ENCODE data around the gene PLEKHG3. TPM values are rescaled to one million over a fixed set of nuclear protein-coding genes. Genes with fewer than 3 reads are reported as not detected.
A peak's percentile ranks its signal among the peaks of the same experiment; 100 is the strongest.

The PLEKHG3 gene
- total RNA-seq, 3 donors from 2014 or later = 18.7 to 31.5 (median 30.3) TPM

DNA sequence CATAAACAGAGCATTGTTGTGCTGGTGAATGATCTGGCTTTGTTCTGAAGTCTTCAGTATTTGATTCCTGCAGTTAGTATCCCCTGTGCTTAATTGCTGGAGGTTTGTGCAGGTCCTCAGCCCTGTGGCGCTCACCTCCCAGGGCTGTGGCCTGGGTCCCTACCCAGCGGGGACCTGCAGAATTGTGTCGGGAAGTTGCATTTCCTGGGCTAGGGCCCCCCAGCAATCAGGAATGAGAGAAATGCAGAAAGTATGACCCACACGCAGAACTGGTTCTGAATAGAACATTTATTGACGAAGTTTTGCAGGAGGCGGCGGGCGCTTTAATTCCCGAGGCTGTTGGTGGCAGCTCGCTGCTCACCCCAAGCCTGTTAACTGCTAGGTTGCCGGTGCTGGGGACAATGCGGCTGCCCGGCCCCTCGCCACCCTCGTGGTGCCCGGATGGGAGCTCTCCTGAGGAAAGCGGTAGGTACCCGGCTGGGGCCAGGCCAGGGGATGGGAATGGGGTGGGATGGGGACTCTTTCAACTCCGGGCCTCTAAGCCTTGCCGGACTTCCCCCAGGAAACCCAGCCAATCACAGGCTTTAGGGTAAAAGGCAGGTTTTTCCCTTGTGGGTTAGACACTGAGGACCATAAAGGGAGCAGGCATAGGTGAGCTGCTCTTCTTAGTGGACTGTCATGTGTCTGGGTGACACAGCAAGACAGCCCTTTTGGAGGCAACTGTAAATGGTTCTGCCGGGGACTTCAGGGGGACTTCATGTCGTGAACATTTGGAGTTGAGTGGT, 11.6 kb downstream of the PLEKHG3 start:
- TF ChIP-seq POLR2AphosphoS5 (IDR thresholded peaks at IDR 0.05) (no peak), POLR2A (IDR thresholded peaks at IDR 0.05) (no peak), CTCF (IDR thresholded peaks at IDR 0.05) (no peak)
- Histone ChIP-seq H3K9me3 (peaks cover 0 to 16% of the 10 kb centered on the region in 2 donors), H3K4me1 (peaks cover 6 to 31% of the 10 kb centered on the region in 2 donors), H3K4me3 (peak overlapping the region; percentile 18 to 63 (median 39)), H3K27ac (peak overlapping the region; percentile 89 to 93), H3K27me3 (no peaks in the 10 kb centered on the region), H3K36me3 (no peaks in the 10 kb centered on the region)
- intact Hi-C loops (cut with DNase I; ENCODE audit: low total_unique reads) = no loop called here
- DNase-seq (ENCODE audit: low spot score in 2 of 2) = peak in 1 of 2 donors; percentile 57

GRCh38 chr14:64717870-64718269, 13.6 kb downstream of the PLEKHG3 start:
- intact Hi-C loops (cut with DNase I; ENCODE audit: low total_unique reads) = loop anchor here (1.0 kb wide), 1 partner anchor 45 kb away; no protein-coding TSS in a partner anchor
- H3K27me3 ChIP-seq = no peaks in the 10 kb centered on the region

GRCh38 chr14:64718762-64719161, 14.5 kb downstream of the PLEKHG3 start:
- DNase-seq (ENCODE audit: low spot score in 2 of 2) = no peak
- intact Hi-C loops (cut with DNase I; ENCODE audit: low total_unique reads) = no loop called here
- Histone ChIP-seq H3K27ac (peak overlapping the region; percentile 89 to 93), H3K9me3 (peaks cover 0 to 4% of the 10 kb centered on the region in 2 donors), H3K4me3 (no peak overlapping the region), H3K27me3 (no peaks in the 10 kb centered on the region), H3K36me3 (no peaks in the 10 kb centered on the region), H3K4me1 (peaks cover 6 to 40% of the 10 kb centered on the region in 2 donors)
- TF ChIP-seq POLR2A (IDR thresholded peaks at IDR 0.05) (no peak), CTCF (IDR thresholded peaks at IDR 0.05) (no peak), POLR2AphosphoS5 (IDR thresholded peaks at IDR 0.05) (no peak)

More at GRCh38 chr14:64717870-64718269, 13.6 kb downstream of the PLEKHG3 start:
- Histone ChIP-seq H3K9me3 (peaks cover 0 to 12% of the 10 kb centered on the region in 2 donors), H3K4me1 (peaks cover 6 to 40% of the 10 kb centered on the region in 2 donors), H3K4me3 (no peak overlapping the region), H3K27ac (peak overlapping the region; percentile 89 to 93), H3K36me3 (no peaks in the 10 kb centered on the region)
- DNase-seq (ENCODE audit: low spot score in 2 of 2) = peak; percentile 76 to 82
- TF ChIP-seq POLR2A (IDR thresholded peaks at IDR 0.05) (no peak), POLR2AphosphoS5 (IDR thresholded peaks at IDR 0.05) (peak in 1 of 3 donors; percentile 51)

DNA sequence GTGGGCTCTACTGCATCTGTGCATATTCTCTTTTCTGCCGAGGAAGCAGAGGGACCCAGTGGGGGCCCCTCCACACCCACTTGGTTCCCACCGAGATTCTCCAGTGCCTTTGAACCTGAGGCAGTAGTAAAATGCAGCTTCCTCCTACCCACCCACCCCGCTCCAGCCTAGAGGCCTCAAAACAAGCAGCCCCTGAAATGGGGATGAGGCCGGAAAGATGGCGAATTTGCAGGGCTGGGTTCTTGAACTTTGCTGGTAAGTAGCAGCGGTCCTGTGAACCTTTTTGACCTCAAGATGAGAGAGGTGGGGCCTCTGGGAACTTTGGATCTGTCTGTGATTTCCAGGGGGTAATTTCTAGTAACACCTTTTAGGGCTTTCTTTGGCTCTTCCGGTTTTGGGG, 15.4 kb downstream of the PLEKHG3 start:
- Histone ChIP-seq H3K27ac (peak overlapping the region; percentile 89 to 93), H3K9me3 (no peaks in the 10 kb centered on the region), H3K4me1 (peaks cover 6 to 40% of the 10 kb centered on the region in 2 donors), H3K27me3 (no peaks in the 10 kb centered on the region), H3K4me3 (no peak overlapping the region), H3K36me3 (no peaks in the 10 kb centered on the region)
- TF ChIP-seq CTCF (IDR thresholded peaks at IDR 0.05) = no peak
- TF ChIP-seq POLR2AphosphoS5 (IDR thresholded peaks at IDR 0.05) = no peak
- no peak for TF ChIP-seq POLR2A (IDR thresholded peaks at IDR 0.05)
- DNase-seq (ENCODE audit: low spot score in 2 of 2) = no peak
- intact Hi-C loops (cut with DNase I; ENCODE audit: low total_unique reads) = no loop called here

DNA sequence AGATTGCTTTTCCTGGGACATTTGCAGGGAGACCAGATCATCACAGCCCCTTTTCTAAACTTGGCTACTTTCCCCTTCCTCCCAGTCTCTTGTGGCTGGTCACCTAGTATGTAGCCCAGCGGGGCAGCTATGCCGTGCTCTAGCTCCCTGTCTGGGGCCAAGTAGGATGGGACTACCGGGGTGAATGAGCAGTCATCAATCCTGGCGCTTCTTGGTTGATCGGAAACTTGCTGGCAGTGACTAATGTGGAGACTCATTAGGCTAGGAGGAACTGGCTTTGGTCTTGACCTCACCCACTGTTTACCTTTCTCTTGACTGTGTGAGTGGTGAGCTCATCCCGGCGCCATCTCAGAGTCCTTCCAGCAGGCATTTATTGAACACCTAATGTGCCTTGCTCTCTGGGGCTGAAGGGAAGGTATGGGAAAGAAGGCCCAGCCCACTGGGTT, 15.9 kb downstream of the PLEKHG3 start:
- no peaks in the 10 kb centered on the region for H3K36me3 ChIP-seq
- H3K4me1 ChIP-seq = peaks cover 6 to 35% of the 10 kb centered on the region in 2 donors
- no peaks in the 10 kb centered on the region for H3K27me3 ChIP-seq
- H3K4me3 ChIP-seq = no peak overlapping the region
- DNase-seq (ENCODE audit: low spot score in 2 of 2) = peak; percentile 53 to 61
- intact Hi-C loops (cut with DNase I; ENCODE audit: low total_unique reads) = no loop called here
- no peaks in the 10 kb centered on the region for H3K9me3 ChIP-seq
- TF ChIP-seq CTCF (IDR thresholded peaks at IDR 0.05) (no peak), POLR2A (IDR thresholded peaks at IDR 0.05) (peak; percentile 23)
- H3K27ac ChIP-seq = peak overlapping the region; percentile 89 to 93
